CD4-positive, alpha-beta T cell treated with Interleukin-4 for 4 hours (primary cell): ENCODE results near the gene TMEM245.
"Not testable (repeated sequence)": the region's sequence is repeated elsewhere in the genome, so short reads cannot be mapped to it uniquely, and the experiment has no call there.

Experiments used
- DNase-seq: peaks from one replicate; pipeline ENCODE4 v3.0.0-alpha.2; 2020

TMEM245 gene

GRCh38 chr9:108980893-108981292 is 138.9 kb downstream of the TMEM245 start:
- no peak for DNase-seq

- no peak for DNase-seq
Measured at GRCh38 chr9:108978205-108978604, 141.5 kb downstream of the TMEM245 start.

GRCh38 chr9:108973895-108974294 is 145.9 kb downstream of the TMEM245 start:
- no peak for DNase-seq

- DNase-seq = no peak
Measured at GRCh38 chr9:108972626-108973209, 147.0 kb downstream of the TMEM245 start.

DNA sequence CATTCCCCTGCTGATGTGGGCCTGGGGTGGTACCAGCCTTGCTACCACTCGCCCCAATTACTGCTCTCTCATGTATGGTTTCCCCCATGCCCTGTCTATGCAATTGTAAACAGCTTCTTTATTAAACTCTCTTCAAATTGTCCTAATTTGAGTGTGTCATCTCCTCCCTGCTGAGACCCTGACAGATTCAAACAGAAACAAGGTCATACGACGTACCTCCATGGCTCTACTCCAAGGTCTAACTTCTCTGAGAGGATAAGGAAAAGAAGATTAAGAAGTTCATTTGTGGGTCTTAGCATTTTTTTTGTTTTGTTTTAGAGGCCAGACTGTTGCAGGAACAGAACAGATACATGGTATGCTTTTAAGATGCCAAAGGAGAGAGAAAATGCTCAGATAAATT is 147.6 kb downstream of the TMEM245 start:
- DNase-seq = no peak

DNA sequence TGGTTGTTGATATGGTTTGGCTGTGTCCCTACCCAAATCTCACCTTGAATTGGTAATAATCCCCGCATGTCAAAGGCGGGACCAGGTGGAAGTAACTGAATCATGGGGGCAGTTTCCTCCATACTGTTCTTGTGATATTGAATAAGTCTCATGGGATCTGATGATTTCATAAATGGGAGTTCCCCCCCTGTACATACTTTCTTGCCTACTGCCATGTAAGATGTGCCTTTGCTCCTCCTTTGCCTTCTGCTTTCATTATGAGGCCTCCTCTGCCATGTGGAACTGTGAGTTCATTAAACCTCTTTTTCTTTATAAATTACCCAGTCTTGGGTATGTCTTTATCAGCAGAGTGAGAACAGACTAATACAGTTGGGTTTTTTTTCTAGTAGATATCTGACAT is 148.4 kb downstream of the TMEM245 start:
- not testable (repeated sequence) for DNase-seq

- DNase-seq = no peak
Measured at GRCh38 chr9:108967916-108968315, 151.8 kb downstream of the TMEM245 start.
